ENCODE results near the gene SH3RF3. TPM values are rescaled to one million over a fixed set of nuclear protein-coding genes. Genes with fewer than 3 reads are reported as not detected.

Gene SH3RF3
- total and polyA plus RNA-seq, 5 donors, result 5.7 to 8.8 (median 8.1) TPM

- no peaks in the 10 kb centered on the region for H3K27me3 ChIP-seq (ENCODE audit: control insufficient read depth, insufficient read depth)
- 64% methylated on average over 10 of the region's 10 CpGs for WGBS
- no peak for ATAC-seq
- H3K4me3 ChIP-seq (ENCODE audit: low read length), result no peak overlapping the region
- H3K9me3 ChIP-seq (ENCODE audit: control insufficient read depth, low read length), result no peaks in the 10 kb centered on the region
- DNase-seq, result no peak
- H3K4me1 ChIP-seq (ENCODE audit: control insufficient read depth, insufficient read depth, low read length), result peaks cover 51% of the 10 kb centered on the region
- peak overlapping the region; percentile 98 for H3K27ac ChIP-seq (ENCODE audit: low read length)
- intact Hi-C loops (cut with DNase I), result loop anchor here in 1 of 4 donors (10.0 kb wide), 1 partner anchor 81 kb away; no protein-coding TSS in a partner anchor
Measured at GRCh38 chr2:109243526-109244303, 114.7 kb downstream of the SH3RF3 start.

DNA sequence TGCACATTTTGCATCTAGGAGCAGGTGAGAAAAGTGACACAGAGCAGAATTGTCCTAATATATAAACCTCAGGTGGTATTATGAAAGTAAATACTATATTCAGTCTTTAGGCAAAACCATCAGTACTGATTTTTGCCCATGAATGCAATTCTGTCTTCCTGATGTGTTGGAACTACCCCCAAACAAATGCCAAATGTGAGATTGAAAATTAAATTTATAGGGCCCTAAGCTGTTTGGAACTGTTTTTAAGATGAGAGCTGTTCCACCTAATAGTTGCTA, 115.2 kb downstream of the SH3RF3 start:
- intact Hi-C loops (cut with DNase I), result loop anchor here in 1 of 4 donors (10.0 kb wide), 1 partner anchor 81 kb away; no protein-coding TSS in a partner anchor
- no peaks in the 10 kb centered on the region for H3K9me3 ChIP-seq (ENCODE audit: control insufficient read depth, low read length)
- no peak overlapping the region for H3K4me3 ChIP-seq (ENCODE audit: low read length)
- ATAC-seq, result no peak
- H3K27me3 ChIP-seq (ENCODE audit: control insufficient read depth, insufficient read depth), result no peaks in the 10 kb centered on the region
- H3K27ac ChIP-seq (ENCODE audit: low read length), result no peak overlapping the region
- peaks cover 49% of the 10 kb centered on the region for H3K4me1 ChIP-seq (ENCODE audit: control insufficient read depth, insufficient read depth, low read length)
- no peak for DNase-seq

GRCh38 chr2:109244750-109245382, 115.9 kb downstream of the SH3RF3 start:
- WGBS, result 58% methylated on average over 4 of the region's 4 CpGs
- peaks cover 43% of the 10 kb centered on the region for H3K4me1 ChIP-seq (ENCODE audit: control insufficient read depth, insufficient read depth, low read length)
- DNase-seq, result peak in 1 of 3 donors; percentile 60

GRCh38 chr2:109246176-109246575, 117.2 kb downstream of the SH3RF3 start:
- WGBS, result 96% methylated on average over 10 of the region's 10 CpGs
- Histone ChIP-seq H3K27me3 (ENCODE audit: control insufficient read depth, insufficient read depth) (no peaks in the 10 kb centered on the region), H3K4me3 (ENCODE audit: low read length) (no peak overlapping the region), H3K4me1 (ENCODE audit: control insufficient read depth, insufficient read depth, low read length) (peaks cover 40% of the 10 kb centered on the region), H3K9me3 (ENCODE audit: control insufficient read depth, low read length) (no peaks in the 10 kb centered on the region), H3K27ac (ENCODE audit: low read length) (no peak overlapping the region)
- DNase-seq (no peak), ATAC-seq (no peak)
- intact Hi-C loops (cut with DNase I), result loop anchor here in 1 of 4 donors (10.0 kb wide), 1 partner anchor 79 kb away; no protein-coding TSS in a partner anchor

More at GRCh38 chr2:109244750-109245382, 115.9 kb downstream of the SH3RF3 start:
- peak overlapping the region; percentile 38 for H3K27ac ChIP-seq (ENCODE audit: low read length)
- H3K9me3 ChIP-seq (ENCODE audit: control insufficient read depth, low read length), result no peaks in the 10 kb centered on the region
- no peaks in the 10 kb centered on the region for H3K27me3 ChIP-seq (ENCODE audit: control insufficient read depth, insufficient read depth)
- no peak overlapping the region for H3K4me3 ChIP-seq (ENCODE audit: low read length)
- ATAC-seq, result peak in 1 of 2 donors; percentile 4
- intact Hi-C loops (cut with DNase I), result loop anchor here in 1 of 4 donors (10.0 kb wide), 1 partner anchor 80 kb away; no protein-coding TSS in a partner anchor

- 95% methylated on average over 11 of the region's 11 CpGs for WGBS
- peaks cover 38% of the 10 kb centered on the region for H3K4me1 ChIP-seq (ENCODE audit: control insufficient read depth, insufficient read depth, low read length)
- H3K27ac ChIP-seq (ENCODE audit: low read length), result no peak overlapping the region
- DNase-seq, result no peak
- H3K9me3 ChIP-seq (ENCODE audit: control insufficient read depth, low read length), result no peaks in the 10 kb centered on the region
- intact Hi-C loops (cut with DNase I), result loop anchor here in 1 of 4 donors (10.0 kb wide), 1 partner anchor 78 kb away; no protein-coding TSS in a partner anchor
- no peak overlapping the region for H3K4me3 ChIP-seq (ENCODE audit: low read length)
- H3K27me3 ChIP-seq (ENCODE audit: control insufficient read depth, insufficient read depth), result no peaks in the 10 kb centered on the region
- ATAC-seq, result no peak
Measured at GRCh38 chr2:109246616-109247015, 117.6 kb downstream of the SH3RF3 start.

DNA sequence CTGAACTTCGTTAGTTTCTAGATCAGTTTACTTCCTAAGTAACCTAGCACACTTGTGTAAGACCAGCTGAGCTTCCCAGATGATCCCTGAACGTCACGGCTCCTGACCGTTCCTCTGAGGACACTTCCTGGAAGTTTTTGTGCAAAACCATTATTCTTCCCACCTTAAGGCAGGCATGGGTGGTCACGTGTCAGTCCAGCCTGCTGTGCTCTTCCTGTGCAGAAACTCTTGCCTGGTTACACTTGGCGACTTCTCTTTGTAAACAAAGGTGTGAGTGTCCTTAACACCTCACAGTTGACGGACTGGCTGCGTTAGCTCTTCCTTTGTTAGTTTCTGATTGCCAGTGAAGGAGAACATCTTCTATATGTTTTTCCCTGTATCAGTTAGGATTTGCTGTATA, 118.3 kb downstream of the SH3RF3 start:
- 67% methylated on average over 8 of the region's 8 CpGs for WGBS

GRCh38 chr2:109247812-109248211, 118.8 kb downstream of the SH3RF3 start:
- no peaks in the 10 kb centered on the region for H3K27me3 ChIP-seq (ENCODE audit: control insufficient read depth, insufficient read depth)
- peaks cover 28% of the 10 kb centered on the region for H3K4me1 ChIP-seq (ENCODE audit: control insufficient read depth, insufficient read depth, low read length)
- H3K4me3 ChIP-seq (ENCODE audit: low read length), result no peak overlapping the region
- no peaks in the 10 kb centered on the region for H3K9me3 ChIP-seq (ENCODE audit: control insufficient read depth, low read length)
- intact Hi-C loops (cut with DNase I), result loop anchor here in 1 of 4 donors (10.0 kb wide), 1 partner anchor 77 kb away; no protein-coding TSS in a partner anchor
- WGBS, result 41% methylated on average over 3 of the region's 3 CpGs
- ATAC-seq, result peak; percentile 42 to 61
- peak overlapping the region; percentile 64 for H3K27ac ChIP-seq (ENCODE audit: low read length)
- DNase-seq, result no peak

More for the DNA sequence above, 118.3 kb downstream of the SH3RF3 start:
- Histone ChIP-seq H3K27me3 (ENCODE audit: control insufficient read depth, insufficient read depth) (no peaks in the 10 kb centered on the region), H3K4me3 (ENCODE audit: low read length) (no peak overlapping the region), H3K27ac (ENCODE audit: low read length) (no peak overlapping the region), H3K9me3 (ENCODE audit: control insufficient read depth, low read length) (no peaks in the 10 kb centered on the region), H3K4me1 (ENCODE audit: control insufficient read depth, insufficient read depth, low read length) (peaks cover 31% of the 10 kb centered on the region)
- no peak for DNase-seq
- no peak for ATAC-seq
- intact Hi-C loops (cut with DNase I), result loop anchor here in 1 of 4 donors (10.0 kb wide), 1 partner anchor 77 kb away; no protein-coding TSS in a partner anchor

- H3K27ac ChIP-seq (ENCODE audit: low read length), result no peak overlapping the region
- intact Hi-C loops (cut with DNase I), result loop anchor here in 1 of 4 donors (10.0 kb wide), 1 partner anchor 76 kb away; no protein-coding TSS in a partner anchor
- no peak for DNase-seq
Measured at GRCh38 chr2:109248590-109248989, 119.6 kb downstream of the SH3RF3 start.

DNA sequence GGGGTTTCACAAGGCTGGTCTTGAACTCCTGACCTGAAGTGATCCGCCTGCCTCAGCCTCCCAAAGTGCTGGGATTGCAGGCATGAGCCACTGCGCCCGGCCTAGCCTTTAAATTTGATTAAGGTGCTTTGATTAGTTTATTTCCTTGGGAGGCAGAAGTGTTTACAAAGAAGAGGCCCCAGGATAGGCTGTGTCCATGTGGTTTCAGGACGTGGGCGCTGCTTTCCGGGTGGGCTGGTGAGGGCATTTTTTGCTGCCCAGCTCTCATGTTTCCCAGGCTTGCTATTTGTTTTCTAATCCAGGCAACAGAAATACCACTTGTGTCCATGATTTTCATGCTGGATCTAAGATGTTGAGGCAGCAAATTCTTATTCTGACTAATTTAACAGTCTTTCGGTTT, 124.2 kb downstream of the SH3RF3 start:
- no peak for DNase-seq
- no peaks in the 10 kb centered on the region for H3K9me3 ChIP-seq (ENCODE audit: control insufficient read depth, low read length)
- 88% methylated on average over 7 of the region's 7 CpGs for WGBS

More at GRCh38 chr2:109248590-109248989, 119.6 kb downstream of the SH3RF3 start:
- Histone ChIP-seq H3K4me1 (ENCODE audit: control insufficient read depth, insufficient read depth, low read length) (peaks cover 23% of the 10 kb centered on the region), H3K4me3 (ENCODE audit: low read length) (no peak overlapping the region), H3K27me3 (ENCODE audit: control insufficient read depth, insufficient read depth) (no peaks in the 10 kb centered on the region), H3K9me3 (ENCODE audit: control insufficient read depth, low read length) (no peaks in the 10 kb centered on the region)
- 85% methylated on average over 2 of the region's 2 CpGs for WGBS
- ATAC-seq, result no peak

DNA sequence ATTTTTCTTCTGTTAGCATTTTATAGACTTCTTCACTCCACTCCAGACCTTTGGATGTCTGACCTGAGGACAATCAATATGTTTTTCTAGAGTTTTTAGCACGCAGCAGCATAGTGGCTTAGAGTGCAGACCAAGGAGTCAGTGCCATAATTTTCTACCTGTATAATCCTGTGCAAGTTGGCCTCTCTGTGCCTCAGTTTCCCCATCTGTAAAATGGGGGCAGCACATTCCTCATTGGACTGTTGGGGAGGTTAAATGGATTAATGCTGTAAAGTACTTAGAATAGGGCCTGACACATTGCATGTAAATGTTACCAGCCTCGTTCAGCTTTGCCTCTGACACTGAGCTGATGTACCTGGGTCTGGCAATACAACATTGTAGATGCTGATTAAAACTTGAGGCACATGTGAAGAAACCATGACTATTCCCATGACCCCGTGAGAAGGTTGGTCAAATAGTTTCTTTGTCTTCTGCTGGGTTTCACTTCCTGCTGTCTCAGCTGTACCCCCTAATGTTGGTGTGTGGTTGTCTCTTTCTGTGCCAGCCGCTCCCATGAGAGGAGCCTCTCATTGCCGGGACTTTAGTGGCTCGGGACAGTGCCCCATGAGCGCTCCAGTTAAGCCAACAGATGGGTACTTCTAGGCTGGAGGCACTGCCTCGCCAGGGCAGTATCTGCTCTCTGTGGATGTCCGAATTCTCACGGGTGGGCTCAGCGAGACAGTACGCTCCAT, 125.3 kb downstream of the SH3RF3 start:
- no peaks in the 10 kb centered on the region for H3K9me3 ChIP-seq (ENCODE audit: control insufficient read depth, low read length)
- no peak for DNase-seq
- H3K27ac ChIP-seq (ENCODE audit: low read length), result no peak overlapping the region
- H3K4me3 ChIP-seq (ENCODE audit: low read length), result no peak overlapping the region
- peaks cover 28% of the 10 kb centered on the region for H3K4me1 ChIP-seq (ENCODE audit: control insufficient read depth, insufficient read depth, low read length)
- intact Hi-C loops (cut with DNase I), result loop anchor here in 1 of 4 donors (10.0 kb wide), 1 partner anchor 120 kb away; no protein-coding TSS in a partner anchor
- H3K27me3 ChIP-seq (ENCODE audit: control insufficient read depth, insufficient read depth), result no peaks in the 10 kb centered on the region
- 95% methylated on average over 12 of the region's 12 CpGs for WGBS
- no peak for ATAC-seq

More for the DNA sequence above, 124.2 kb downstream of the SH3RF3 start:
- Histone ChIP-seq H3K27me3 (ENCODE audit: control insufficient read depth, insufficient read depth) (no peaks in the 10 kb centered on the region), H3K4me3 (ENCODE audit: low read length) (no peak overlapping the region), H3K4me1 (ENCODE audit: control insufficient read depth, insufficient read depth, low read length) (peaks cover 23% of the 10 kb centered on the region), H3K27ac (ENCODE audit: low read length) (no peak overlapping the region)
- intact Hi-C loops (cut with DNase I), result loop anchor here in 1 of 4 donors (10.0 kb wide), 1 partner anchor 118 kb away; no protein-coding TSS in a partner anchor
- no peak for ATAC-seq
